ENCODE measurements around the gene SCRG1. TPM values are rescaled to one million over a fixed set of nuclear protein-coding genes. Genes with fewer than 3 reads are reported as not detected.

The SCRG1 gene
- total and polyA plus RNA-seq, 2 experiments from 2014 or later, result 0.12 to 1.9 TPM

DNA sequence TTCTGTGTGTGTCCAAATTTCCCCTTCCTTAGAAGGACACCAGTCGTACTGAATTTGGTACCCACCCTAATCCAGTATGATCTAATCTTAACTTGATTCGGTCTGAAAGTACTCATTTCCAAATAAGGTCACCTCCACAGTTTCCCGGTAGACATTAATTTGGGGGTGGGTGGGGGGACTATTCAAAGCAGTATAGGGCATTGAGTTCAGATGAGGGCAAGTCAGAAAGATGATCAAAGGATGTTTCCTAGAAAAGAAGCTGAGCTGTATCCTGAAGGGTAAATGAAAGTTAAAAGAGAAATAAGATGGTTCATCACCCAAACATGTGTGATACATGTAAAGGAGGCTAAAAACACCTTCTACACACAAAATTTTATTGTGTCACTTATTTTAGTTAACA is 42.0 kb upstream of the SCRG1 start:
- Histone ChIP-seq H3K4me1 (ENCODE audit: low read depth) (no peaks in the 10 kb centered on the region), H3K27ac (no peak overlapping the region), H3K36me3 (no peaks in the 10 kb centered on the region), H3K9me3 (ENCODE audit: low read depth) (no peaks in the 10 kb centered on the region), H3K27me3 (no peaks in the 10 kb centered on the region), H3K4me3 (no peak overlapping the region)
- DNase-seq (ENCODE audit: low read depth in 1 of 2, low spot score in 1 of 2), result no peak
- TF ChIP-seq, protein P1, sequence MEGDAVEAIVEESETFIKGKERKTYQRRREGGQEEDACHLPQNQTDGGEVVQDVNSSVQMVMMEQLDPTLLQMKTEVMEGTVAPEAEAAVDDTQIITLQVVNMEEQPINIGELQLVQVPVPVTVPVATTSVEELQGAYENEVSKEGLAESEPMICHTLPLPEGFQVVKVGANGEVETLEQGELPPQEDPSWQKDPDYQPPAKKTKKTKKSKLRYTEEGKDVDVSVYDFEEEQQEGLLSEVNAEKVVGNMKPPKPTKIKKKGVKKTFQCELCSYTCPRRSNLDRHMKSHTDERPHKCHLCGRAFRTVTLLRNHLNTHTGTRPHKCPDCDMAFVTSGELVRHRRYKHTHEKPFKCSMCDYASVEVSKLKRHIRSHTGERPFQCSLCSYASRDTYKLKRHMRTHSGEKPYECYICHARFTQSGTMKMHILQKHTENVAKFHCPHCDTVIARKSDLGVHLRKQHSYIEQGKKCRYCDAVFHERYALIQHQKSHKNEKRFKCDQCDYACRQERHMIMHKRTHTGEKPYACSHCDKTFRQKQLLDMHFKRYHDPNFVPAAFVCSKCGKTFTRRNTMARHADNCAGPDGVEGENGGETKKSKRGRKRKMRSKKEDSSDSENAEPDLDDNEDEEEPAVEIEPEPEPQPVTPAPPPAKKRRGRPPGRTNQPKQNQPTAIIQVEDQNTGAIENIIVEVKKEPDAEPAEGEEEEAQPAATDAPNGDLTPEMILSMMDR (IDR thresholded peaks at IDR 0.05; ENCODE audit: low read depth, low read length), result no peak

DNA sequence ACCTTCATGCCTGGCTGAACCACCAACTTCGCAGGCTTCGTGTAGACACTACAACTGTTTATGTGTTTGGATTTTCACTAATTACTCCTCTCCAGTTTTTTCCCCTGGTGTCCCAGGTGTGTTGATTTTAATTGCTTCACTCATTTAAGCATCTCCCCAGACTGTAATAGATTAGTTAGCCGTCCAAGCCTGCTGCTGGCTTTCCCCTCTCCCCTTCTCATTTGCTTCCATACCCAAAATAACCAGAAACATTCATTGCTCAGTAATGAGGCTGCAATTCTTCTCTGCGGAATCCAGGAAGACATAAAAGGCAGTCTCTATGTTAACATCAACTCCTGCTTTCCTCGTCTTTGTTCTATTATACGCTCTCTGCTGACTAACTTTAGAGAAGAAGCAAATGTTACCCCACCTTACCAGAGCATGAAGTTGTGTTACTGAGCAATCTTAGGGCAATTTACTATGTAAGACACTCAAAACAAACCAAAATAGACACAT is 37.9 kb upstream of the SCRG1 start:
- Histone ChIP-seq H3K4me1 (ENCODE audit: low read depth) (no peaks in the 10 kb centered on the region), H3K4me3 (no peak overlapping the region), H3K27me3 (no peaks in the 10 kb centered on the region), H3K9me3 (ENCODE audit: low read depth) (no peaks in the 10 kb centered on the region), H3K27ac (no peak overlapping the region), H3K36me3 (no peaks in the 10 kb centered on the region)
- no peak for DNase-seq (ENCODE audit: low read depth in 1 of 2, low spot score in 1 of 2)
- TF ChIP-seq, protein P1 (IDR thresholded peaks at IDR 0.05; ENCODE audit: low read depth, low read length), result no peak

GRCh38 chr4:173436149-173436579 is 37.2 kb upstream of the SCRG1 start:
- no peaks in the 10 kb centered on the region for H3K27me3 ChIP-seq
- H3K36me3 ChIP-seq, result no peaks in the 10 kb centered on the region
- no peak overlapping the region for H3K27ac ChIP-seq
- H3K9me3 ChIP-seq (ENCODE audit: low read depth), result no peaks in the 10 kb centered on the region
- TF ChIP-seq, protein P1 (IDR thresholded peaks at IDR 0.05; ENCODE audit: low read depth, low read length), result no peak
- peak in 1 of 2 donors; percentile 80 for DNase-seq (ENCODE audit: low read depth in 1 of 2, low spot score in 1 of 2)
- no peaks in the 10 kb centered on the region for H3K4me1 ChIP-seq (ENCODE audit: low read depth)
- no peak overlapping the region for H3K4me3 ChIP-seq

DNA sequence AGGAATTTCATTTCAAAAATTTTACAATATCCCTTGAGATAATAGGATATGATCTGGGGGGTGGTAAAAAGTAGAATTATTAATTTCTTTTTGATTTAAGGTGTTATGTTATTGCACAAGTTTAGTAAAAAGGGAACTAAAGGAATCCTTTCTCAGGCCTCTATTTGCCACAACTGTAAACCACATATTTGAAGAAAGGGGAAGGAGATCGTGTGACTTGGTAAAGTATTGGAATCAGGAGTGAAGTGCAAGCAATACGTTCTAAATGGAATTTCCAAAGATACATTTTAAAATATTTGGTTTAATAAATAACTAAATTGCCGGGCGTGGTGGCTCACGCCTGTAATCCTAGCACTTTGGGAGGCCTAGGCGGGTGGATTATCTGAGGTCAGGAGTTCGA is 35.3 kb upstream of the SCRG1 start:
- no peaks in the 10 kb centered on the region for H3K36me3 ChIP-seq
- DNase-seq (ENCODE audit: low read depth in 1 of 2, low spot score in 1 of 2), result no peak
- no peaks in the 10 kb centered on the region for H3K27me3 ChIP-seq
- no peaks in the 10 kb centered on the region for H3K9me3 ChIP-seq (ENCODE audit: low read depth)
- H3K27ac ChIP-seq, result no peak overlapping the region
- H3K4me3 ChIP-seq, result no peak overlapping the region
- H3K4me1 ChIP-seq (ENCODE audit: low read depth), result no peaks in the 10 kb centered on the region
- TF ChIP-seq, protein P1 (IDR thresholded peaks at IDR 0.05; ENCODE audit: low read depth, low read length), result no peak

- no peak for DNase-seq (ENCODE audit: low read depth in 1 of 2, low spot score in 1 of 2)
- H3K27ac ChIP-seq, result no peak overlapping the region
- no peaks in the 10 kb centered on the region for H3K27me3 ChIP-seq
- H3K4me3 ChIP-seq, result no peak overlapping the region
- no peaks in the 10 kb centered on the region for H3K36me3 ChIP-seq
- TF ChIP-seq, protein P1 (IDR thresholded peaks at IDR 0.05; ENCODE audit: low read depth, low read length), result no peak
- H3K9me3 ChIP-seq (ENCODE audit: low read depth), result no peaks in the 10 kb centered on the region
- no peaks in the 10 kb centered on the region for H3K4me1 ChIP-seq (ENCODE audit: low read depth)
These were observed 34.5 kb upstream of the SCRG1 start for GRCh38 chr4:173433447-173433846.

DNA sequence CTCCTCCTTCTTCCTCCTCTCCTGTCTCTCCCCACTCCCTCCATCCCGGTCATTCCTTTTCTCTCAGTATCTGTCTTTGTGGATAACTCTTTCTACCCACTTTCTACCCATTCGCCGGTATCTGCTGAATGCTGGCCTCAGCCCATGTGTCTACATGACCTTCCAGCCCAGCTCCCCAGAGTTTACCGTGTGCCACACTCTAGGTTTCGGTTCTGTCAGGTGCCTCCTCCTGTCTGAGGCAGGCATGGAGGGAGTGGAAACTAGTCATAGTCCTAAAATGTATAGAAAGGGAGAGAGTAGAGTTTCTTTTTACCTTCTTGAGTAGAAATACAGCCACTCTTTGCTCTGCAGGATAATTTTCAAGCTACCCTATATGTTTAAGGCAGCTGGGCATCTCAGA is 33.5 kb upstream of the SCRG1 start:
- no peaks in the 10 kb centered on the region for H3K27me3 ChIP-seq
- H3K36me3 ChIP-seq, result no peaks in the 10 kb centered on the region
- H3K4me1 ChIP-seq (ENCODE audit: low read depth), result no peaks in the 10 kb centered on the region
- TF ChIP-seq, protein P1 (IDR thresholded peaks at IDR 0.05; ENCODE audit: low read depth, low read length), result no peak
- no peak overlapping the region for H3K27ac ChIP-seq
- no peak overlapping the region for H3K4me3 ChIP-seq
- no peaks in the 10 kb centered on the region for H3K9me3 ChIP-seq (ENCODE audit: low read depth)
- no peak for DNase-seq (ENCODE audit: low read depth in 1 of 2, low spot score in 1 of 2)

Data from cardiac muscle cell (in vitro differentiated cells and primary cell).